Activated naive CD8-positive, alpha-beta T cell (primary cell): ENCODE measurements around the gene WDSUB1.

ENCODE experiments used
- H3K27ac Mint-ChIP-seq: one replicate; pipeline ENCODE4 v1.8.0; 2021; ENCODE audit warnings: mixed read lengths
- H3K27me3 Mint-ChIP-seq: one replicate; pipeline ENCODE4 v1.8.0; 2021; ENCODE audit warnings: mixed read lengths
- H3K36me3 Mint-ChIP-seq: one replicate; pipeline ENCODE4 v1.8.0; 2021; ENCODE audit warnings: mixed read lengths
- H3K4me1 Mint-ChIP-seq: one replicate; pipeline ENCODE4 v1.8.0; 2021; ENCODE audit warnings: low read depth, mixed read lengths
- H3K4me3 Mint-ChIP-seq: one replicate; pipeline ENCODE4 v1.8.0; 2021; ENCODE audit warnings: mild to moderate bottlenecking, mixed read lengths
- H3K9me3 Mint-ChIP-seq: one replicate; pipeline ENCODE4 v1.8.0; 2021; ENCODE audit warnings: low read depth, mixed read lengths

WDSUB1 gene

DNA sequence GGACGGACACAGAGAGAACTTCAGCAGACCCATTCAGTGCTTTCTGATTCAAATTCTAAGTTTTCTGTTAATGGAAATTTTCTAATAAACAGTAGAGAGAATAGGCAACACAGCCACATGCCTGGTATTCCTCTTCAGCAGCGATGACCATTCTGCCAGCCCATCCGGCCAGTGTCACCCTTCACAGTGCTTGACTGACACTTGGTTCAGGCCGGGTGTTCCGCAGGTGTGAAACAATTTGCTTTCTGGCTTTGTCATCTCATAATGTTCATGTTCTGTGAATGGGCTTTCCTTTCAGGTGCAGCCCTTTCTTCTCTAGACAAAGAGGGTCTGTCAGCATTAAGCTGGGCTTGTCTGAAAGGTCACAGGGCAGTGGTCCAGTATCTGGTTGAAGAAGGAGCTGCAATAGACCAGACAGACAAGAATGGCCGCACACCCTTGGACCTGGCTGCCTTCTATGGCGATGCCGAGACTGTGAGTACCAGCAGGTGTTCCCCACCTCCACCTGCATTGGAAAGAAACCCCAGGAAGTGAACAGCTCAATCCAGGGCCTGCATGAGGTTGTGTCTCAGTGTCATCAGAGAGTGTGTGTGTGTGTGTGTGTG is 67.0 kb downstream of the WDSUB1 start:
- no peaks in the 10 kb centered on the region for H3K9me3 Mint-ChIP-seq
- H3K27me3 Mint-ChIP-seq: no peaks in the 10 kb centered on the region

DNA sequence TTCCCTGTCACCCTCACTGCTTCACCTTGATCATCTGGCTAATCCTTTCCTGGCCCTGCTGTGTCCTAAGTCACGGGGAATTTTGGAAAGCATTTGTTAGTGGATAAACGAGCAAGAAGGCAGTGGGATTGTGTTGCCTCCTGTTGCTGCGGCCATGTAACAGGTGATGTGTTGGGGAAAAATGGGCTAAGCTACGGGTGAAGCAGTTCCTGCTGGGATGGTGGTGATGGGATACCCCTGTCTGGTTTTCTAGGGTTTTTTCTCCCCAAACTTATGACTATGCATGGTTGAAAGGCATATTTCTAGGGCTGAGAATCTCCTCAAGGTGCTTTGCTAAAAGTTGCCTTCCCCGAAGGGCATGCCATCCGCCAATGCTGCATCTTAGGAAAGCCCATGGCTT is 68.1 kb downstream of the WDSUB1 start:
- Mint-ChIP-seq H3K4me3 (no peak overlapping the region), H3K36me3 (no peaks in the 10 kb centered on the region), H3K27ac (no peak overlapping the region), H3K27me3 (no peaks in the 10 kb centered on the region), H3K4me1 (no peaks in the 10 kb centered on the region), H3K9me3 (no peaks in the 10 kb centered on the region)

More for the DNA sequence above, 67.0 kb downstream of the WDSUB1 start:
- Mint-ChIP-seq H3K27ac (no peak overlapping the region), H3K36me3 (no peaks in the 10 kb centered on the region), H3K4me1 (no peaks in the 10 kb centered on the region), H3K4me3 (no peak overlapping the region)

DNA sequence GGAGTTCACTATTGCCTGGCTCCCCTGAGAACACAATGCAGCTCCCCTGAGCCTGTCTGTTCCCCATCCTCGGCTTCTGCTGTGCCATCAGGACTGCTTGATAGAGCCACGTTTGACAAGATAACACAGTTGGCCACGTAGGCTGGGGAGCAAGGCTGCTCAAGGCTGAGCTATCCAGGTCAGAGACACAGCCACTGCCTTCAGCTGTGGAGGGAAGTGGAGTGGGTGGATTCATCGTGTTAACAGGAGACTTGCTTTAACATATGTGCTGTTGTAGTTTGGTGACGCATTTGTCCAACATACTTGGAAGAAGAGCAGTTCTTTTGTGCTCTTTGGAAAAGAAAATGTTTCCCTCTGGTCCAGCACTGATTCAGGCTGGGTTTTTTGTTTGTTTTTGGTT is 68.8 kb downstream of the WDSUB1 start:
- Mint-ChIP-seq H3K27ac (no peak overlapping the region), H3K36me3 (no peaks in the 10 kb centered on the region), H3K27me3 (no peaks in the 10 kb centered on the region)

DNA sequence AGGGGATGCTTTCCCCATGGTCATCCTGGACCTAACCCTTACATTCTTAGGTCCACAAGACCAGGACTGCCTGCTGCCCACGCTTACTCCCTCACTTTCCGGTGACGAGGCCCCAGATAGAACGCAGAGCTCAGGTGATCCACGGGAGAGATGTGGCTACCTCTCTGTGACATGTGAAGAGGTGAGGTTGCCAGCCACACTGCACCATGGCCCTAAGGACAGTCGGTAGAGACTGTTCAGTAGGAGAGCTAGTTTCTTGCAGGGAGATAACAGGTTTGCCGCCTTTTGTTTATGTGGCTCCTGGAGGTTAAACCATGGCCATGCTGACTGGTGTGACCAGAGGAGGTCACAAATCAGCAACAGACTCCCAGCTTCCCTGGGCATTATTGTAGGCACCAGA is 71.4 kb downstream of the WDSUB1 start:
- Mint-ChIP-seq H3K4me3 (no peak overlapping the region), H3K9me3 (no peaks in the 10 kb centered on the region), H3K27ac (no peak overlapping the region), H3K27me3 (no peaks in the 10 kb centered on the region), H3K4me1 (peaks cover 13% of the 10 kb centered on the region), H3K36me3 (no peaks in the 10 kb centered on the region)

More for the DNA sequence above, 68.8 kb downstream of the WDSUB1 start:
- Mint-ChIP-seq H3K9me3 (no peaks in the 10 kb centered on the region), H3K4me3 (no peak overlapping the region), H3K4me1 (no peaks in the 10 kb centered on the region)

DNA sequence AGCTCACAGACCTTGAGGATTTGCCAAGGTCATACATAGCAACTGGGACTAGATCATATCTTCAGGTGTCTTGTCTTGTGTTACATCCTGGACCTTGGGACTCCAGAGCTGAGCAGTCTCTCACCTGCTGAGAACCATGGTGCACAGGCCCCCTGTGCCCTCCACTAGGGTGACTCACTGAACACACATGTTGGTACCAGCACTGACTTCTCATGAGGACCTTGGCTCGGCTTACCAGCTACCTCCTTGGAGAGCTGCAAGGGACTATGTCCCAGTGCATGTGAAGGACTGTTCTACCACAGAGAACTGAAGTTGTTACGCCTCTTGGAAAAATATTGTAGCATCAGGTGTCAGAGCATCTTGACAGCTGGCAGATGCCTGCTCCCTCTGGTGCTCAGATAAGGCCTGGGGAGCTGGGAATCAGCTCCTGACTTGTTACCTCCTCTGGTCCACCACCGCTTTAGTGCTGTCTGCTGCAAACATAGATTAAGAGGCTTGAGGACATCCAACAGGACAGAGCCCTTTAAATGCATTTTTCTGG is 72.1 kb downstream of the WDSUB1 start:
- no peaks in the 10 kb centered on the region for H3K9me3 Mint-ChIP-seq
- no peaks in the 10 kb centered on the region for H3K27me3 Mint-ChIP-seq
- H3K36me3 Mint-ChIP-seq: no peaks in the 10 kb centered on the region
- H3K27ac Mint-ChIP-seq: no peak overlapping the region
- H3K4me3 Mint-ChIP-seq: no peak overlapping the region
- peaks cover 21% of the 10 kb centered on the region for H3K4me1 Mint-ChIP-seq

DNA sequence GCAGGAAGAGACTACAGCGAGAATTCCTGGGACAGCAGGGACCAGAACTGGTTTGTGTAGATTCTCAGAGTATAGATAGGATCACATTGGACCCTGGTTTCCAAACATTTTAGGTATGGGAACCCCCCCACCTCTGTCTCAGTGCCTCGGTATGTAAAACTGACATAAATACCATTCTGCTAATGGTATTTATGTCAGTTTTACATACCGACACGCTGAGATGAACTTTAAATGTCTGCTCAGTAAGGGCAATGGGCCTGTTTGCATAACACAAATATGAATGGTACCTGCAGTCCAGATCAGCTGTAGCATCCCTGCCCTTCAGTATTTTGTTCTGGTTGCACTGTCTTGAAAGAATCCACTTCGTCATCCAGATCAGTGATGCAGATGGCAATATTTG is 73.2 kb downstream of the WDSUB1 start:
- Mint-ChIP-seq H3K4me3 (no peak overlapping the region), H3K27me3 (no peaks in the 10 kb centered on the region), H3K27ac (no peak overlapping the region), H3K9me3 (no peaks in the 10 kb centered on the region), H3K4me1 (peaks cover 32% of the 10 kb centered on the region), H3K36me3 (no peaks in the 10 kb centered on the region)

DNA sequence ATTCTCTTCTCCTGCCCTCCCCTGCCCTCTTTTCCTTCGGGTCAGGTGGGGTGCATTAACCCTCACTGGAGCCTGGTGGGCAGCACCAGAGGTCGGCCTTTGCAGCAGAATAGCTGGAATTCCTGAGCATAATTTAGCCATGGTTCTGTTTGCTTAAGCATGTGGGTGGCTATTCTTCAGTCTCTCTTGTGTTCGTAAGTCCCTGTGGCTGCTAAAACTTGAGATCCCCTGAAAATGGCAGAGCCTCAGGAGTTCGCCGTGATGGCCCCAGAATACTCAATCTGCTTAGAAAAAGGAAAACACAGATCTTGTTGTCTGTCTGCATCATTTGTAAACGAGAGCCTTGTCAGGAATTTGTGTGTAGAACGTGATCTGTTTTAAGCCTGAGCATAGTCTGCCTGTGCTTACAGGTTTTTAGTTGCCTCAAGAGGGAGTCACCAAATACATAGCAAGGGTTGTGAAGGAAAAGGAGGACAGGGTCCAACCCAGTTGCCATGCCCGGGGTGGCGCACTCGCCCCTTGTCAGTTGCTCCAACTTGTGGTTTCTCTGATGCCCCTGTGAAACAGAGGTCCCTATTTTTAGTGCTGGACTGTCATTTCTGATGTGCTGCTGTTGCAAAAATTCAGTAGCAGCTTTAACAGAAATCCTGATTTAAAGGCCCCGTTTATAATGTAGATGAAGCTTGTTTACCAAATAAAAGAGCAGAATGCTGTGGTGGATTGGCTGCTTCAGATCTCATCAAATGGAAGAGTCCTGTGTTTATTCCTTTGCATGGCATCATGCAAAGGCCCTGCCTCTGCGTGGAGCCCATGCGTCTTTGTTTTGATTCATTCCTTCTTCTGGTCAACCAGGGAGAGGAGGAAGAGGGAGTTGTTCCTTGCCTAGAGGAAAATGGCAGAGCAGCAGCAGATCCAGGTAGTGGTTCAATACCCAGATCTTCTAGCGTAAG is 74.8 kb downstream of the WDSUB1 start:
- Mint-ChIP-seq H3K9me3 (no peaks in the 10 kb centered on the region), H3K36me3 (no peaks in the 10 kb centered on the region), H3K4me3 (no peak overlapping the region), H3K27ac (no peak overlapping the region), H3K4me1 (peaks cover 40% of the 10 kb centered on the region), H3K27me3 (no peaks in the 10 kb centered on the region)

DNA sequence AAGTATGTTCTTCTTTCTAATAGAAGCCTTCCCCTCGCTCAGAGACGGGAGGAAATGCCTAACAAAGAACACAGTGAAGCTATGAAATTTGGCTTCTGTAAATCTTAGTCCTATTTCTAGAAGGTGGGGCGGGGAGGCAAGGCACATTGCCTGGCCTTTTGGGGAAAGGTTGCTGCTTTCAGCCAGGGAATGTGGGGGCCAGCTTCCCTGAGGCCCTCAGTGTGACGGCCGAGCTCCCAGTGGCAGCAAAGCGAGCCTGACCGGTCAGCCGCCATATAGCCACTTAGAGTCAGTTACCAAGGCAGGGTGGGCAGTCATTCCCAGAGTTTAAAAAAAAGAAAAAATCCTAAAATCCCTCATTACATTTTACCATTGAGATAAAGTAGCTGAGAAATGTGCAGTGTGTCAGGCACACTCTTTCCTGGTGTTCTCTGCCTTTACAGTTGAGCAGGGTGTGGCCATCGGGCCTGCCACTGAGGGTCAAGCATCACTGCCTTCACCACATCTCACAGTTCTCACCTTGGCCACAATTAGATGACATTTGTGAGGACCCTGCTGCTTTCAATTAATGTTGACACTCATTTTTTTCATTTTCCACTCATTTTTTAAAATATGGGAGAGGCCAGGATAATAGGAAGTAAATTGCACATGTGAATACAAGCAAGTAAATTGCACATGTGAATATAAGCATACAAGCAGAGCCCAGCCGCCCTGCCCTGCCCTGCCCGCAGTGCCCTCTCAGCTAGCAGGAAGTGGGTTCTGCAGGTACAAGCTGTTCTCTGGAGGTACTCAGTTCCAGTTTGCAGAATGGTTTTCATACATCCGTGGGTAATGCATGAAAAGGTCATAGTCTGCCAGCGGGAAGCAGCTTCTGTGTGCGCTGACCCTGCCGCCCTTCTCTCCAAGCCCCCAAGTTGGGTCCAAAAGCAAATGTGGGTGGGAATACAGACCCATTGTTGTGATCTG is 76.9 kb downstream of the WDSUB1 start:
- H3K4me3 Mint-ChIP-seq: peak overlapping the region; percentile 71
- peaks cover 40% of the 10 kb centered on the region for H3K4me1 Mint-ChIP-seq

DNA sequence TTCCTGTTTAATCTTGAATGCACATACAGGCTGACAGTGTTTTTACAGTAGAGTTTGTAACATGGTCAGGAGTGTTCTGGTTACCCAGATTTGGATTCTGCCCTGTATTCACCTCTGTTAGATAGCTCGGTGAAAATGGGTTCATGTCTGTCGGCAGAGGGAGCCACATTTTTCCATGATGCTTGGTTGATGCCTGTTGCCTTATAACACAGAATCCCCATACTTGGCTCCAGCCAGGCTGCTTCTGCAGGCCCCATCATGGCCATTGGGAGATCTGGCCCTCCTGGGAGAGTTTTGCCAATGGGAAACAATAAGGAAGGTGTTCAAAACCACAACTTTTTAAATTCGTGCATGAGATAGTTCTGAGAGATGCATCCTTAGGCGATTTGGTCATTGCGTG is 78.1 kb downstream of the WDSUB1 start:
- no peaks in the 10 kb centered on the region for H3K27me3 Mint-ChIP-seq
- peaks cover 40% of the 10 kb centered on the region for H3K4me1 Mint-ChIP-seq

More for the DNA sequence above, 76.9 kb downstream of the WDSUB1 start:
- H3K9me3 Mint-ChIP-seq: no peaks in the 10 kb centered on the region
- peak overlapping the region; percentile 31 for H3K27ac Mint-ChIP-seq
- no peaks in the 10 kb centered on the region for H3K27me3 Mint-ChIP-seq
- H3K36me3 Mint-ChIP-seq: no peaks in the 10 kb centered on the region

DNA sequence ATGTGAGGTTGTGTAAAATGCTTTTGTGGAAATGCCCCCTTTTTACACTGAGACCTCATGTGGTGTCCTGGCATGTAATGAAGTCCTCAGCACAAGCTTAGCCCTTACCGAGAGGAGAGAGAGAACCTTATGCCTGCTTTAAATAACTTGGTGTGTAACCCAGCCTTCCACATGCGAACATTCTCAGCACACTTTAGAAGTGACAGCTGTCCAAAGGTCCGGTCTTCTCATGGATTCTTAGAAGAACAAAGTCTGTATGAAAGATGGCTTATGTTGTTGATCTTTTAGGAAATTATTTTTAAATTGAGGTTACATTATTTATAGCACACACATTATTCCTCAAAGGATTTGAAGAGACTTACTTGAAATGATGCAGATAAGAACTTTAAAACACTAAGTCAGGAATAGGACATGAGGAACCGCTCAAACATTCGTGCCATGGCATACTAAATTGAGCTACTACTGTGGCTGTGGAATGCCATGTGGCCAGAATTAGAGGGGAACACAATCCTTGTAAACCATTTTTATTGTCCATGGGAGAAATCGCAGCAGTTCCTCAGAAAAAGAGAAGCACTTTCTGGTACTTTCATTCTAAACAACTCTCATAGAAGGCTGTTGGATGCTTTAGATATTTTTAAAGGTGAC is 79.6 kb downstream of the WDSUB1 start:
- no peak overlapping the region for H3K4me3 Mint-ChIP-seq
- no peaks in the 10 kb centered on the region for H3K9me3 Mint-ChIP-seq
- H3K27me3 Mint-ChIP-seq: no peaks in the 10 kb centered on the region
- no peak overlapping the region for H3K27ac Mint-ChIP-seq
- peaks cover 48% of the 10 kb centered on the region for H3K4me1 Mint-ChIP-seq
- no peaks in the 10 kb centered on the region for H3K36me3 Mint-ChIP-seq

More for the DNA sequence above, 78.1 kb downstream of the WDSUB1 start:
- H3K9me3 Mint-ChIP-seq: no peaks in the 10 kb centered on the region
- H3K4me3 Mint-ChIP-seq: no peak overlapping the region
- H3K27ac Mint-ChIP-seq: peak overlapping the region; percentile 10
- H3K36me3 Mint-ChIP-seq: no peaks in the 10 kb centered on the region

DNA sequence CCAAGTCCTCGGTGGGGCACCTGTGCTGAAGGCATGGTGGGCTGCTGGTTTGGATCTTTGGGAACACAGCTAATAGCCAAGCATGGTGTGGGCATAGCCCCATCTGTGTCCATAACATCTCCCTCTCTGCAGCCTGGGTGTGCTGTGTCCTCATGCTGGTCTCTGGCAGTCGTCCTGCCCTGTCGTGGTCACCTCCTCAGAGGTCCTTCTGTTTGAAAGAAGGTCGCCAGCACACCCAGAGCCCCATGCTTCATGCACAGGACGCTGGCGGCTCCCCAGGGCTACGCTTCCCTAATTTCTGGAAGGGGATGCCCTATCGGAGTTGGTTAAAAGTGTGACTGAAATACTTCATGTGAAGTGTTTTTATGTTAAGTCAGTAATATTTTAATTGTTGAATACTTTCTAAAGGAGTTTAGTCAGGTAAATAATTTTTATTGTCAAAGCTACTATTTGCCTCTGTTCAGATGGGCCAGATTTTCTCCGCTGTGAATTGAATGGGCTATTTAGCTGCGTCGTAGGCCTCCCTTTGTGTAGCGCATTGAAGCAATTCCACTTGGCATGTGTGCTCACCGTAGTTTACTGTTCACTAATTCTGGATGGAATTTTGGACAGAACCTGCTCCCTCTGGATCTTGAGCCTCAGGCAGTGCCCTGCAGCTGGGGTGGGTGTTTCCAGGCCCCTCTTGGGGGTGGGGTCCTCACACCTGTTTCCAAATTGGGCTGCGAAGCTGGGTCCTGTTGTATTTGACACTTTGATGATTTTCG is 81.9 kb downstream of the WDSUB1 start:
- H3K36me3 Mint-ChIP-seq: no peaks in the 10 kb centered on the region
- H3K4me3 Mint-ChIP-seq: no peak overlapping the region
- no peak overlapping the region for H3K27ac Mint-ChIP-seq
- H3K4me1 Mint-ChIP-seq: peaks cover 43% of the 10 kb centered on the region
- H3K27me3 Mint-ChIP-seq: no peaks in the 10 kb centered on the region
- H3K9me3 Mint-ChIP-seq: no peaks in the 10 kb centered on the region

DNA sequence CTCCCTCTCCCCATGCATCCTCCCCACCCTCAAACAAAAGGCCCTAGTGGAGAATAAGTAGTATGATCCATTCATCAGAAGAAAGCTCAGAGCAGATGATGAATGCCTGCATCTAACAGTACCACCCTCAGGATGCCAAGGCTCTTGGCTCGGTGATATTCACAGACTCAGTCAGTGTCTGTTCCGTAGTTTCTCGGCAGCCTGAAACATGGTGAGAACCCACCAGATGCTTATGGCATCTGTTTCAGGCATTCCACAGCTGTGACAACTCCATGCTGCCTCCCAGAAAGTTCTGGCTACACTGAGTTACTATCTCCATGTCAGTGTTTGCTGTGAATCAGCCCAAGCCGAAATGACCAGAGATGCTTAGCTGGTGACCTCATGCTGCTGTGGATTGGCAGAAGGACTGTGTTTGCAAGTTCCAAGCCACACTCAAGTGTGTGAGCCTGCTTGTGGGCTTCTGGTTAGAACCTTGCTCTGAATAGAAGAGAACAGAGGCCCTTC is 83.9 kb downstream of the WDSUB1 start:
- Mint-ChIP-seq H3K4me1 (peaks cover 25% of the 10 kb centered on the region), H3K36me3 (no peaks in the 10 kb centered on the region), H3K27me3 (no peaks in the 10 kb centered on the region), H3K9me3 (no peaks in the 10 kb centered on the region), H3K4me3 (no peak overlapping the region), H3K27ac (no peak overlapping the region)

DNA sequence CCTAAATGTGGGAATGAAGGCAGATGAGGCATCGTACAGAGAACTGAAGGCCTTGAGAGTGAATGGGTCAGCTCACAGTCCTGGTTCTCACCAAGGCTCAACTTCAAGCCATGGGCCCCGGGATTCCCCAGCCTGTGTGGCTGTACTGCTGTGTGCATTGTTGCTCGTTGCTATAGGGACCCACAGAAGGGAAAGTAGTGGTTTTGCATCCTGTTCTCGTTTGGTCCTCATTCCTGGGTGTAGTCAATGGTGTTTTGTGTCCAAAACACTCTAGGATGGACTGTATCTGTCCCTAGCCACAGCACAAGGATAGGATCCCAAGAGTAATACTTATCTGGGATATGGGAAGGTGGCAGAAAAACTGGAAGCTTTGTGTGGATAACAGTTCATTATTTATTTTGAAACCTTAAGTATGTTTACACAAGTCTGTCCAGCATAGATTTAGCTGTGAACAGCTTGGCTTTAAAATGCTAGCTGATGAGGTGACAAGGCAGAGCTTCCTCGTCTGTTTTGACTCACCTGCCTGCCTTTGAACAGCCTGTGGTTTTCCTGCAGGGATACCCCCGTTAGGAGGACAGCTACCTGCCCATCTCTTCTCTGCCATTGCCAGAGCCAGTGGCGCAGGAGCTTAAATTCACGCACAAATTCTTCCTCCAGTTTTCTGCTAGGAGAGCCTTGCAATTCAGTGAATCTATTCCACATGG is 85.0 kb downstream of the WDSUB1 start:
- Mint-ChIP-seq H3K9me3 (no peaks in the 10 kb centered on the region), H3K27me3 (no peaks in the 10 kb centered on the region), H3K36me3 (no peaks in the 10 kb centered on the region), H3K4me3 (no peak overlapping the region), H3K27ac (no peak overlapping the region), H3K4me1 (peaks cover 22% of the 10 kb centered on the region)
